Breast epithelium (tissue), 4 donors: ENCODE data around the gene PCDHGA7. TPM values are rescaled to one million over a fixed set of nuclear protein-coding genes. Genes with fewer than 3 reads are reported as not detected.
"Not testable (repeated sequence)": the region's sequence is repeated elsewhere in the genome, so short reads cannot be mapped to it uniquely, and the experiment has no call there.

Experiments
- DNase-seq, 2 donors: peaks; one replicate each; pipeline ENCODE4 v3.0.0-alpha.2; 2019; ENCODE audit warnings: low spot score in 2 of 2
- H3K27ac ChIP-seq, 2 donors: fragments of 200-600 bp; sonication (generic) in 1 of 2; one replicate each; pipeline ENCODE4 v1.5.1; 2016 to 2019; ENCODE audit warnings: mild to moderate bottlenecking in 1 of 2
- H3K27me3 ChIP-seq, 2 donors: fragments of 200-600 bp; sonication (generic) in 1 of 2; one replicate each; pipeline versions ENCODE4 v1.5.1 to v1.6.0; 2017 to 2019; ENCODE audit warnings: control low read depth in 1 of 2, mild to moderate bottlenecking in 1 of 2
- H3K36me3 ChIP-seq: fragments of 200-600 bp; one replicate; pipeline ENCODE4 v1.5.1; 2019
- H3K4me1 ChIP-seq, 2 donors: fragments of 200-600 bp; sonication (generic); one replicate each; pipeline ENCODE4 v1.5.1; 2016 to 2019; ENCODE audit warnings: control low read depth in 1 of 2
- H3K4me3 ChIP-seq, 3 donors: fragments of 200-600 bp; sonication (generic); 1 replicate in 2 of 3; 2 replicates in 1 of 3; pipeline ENCODE4 v1.5.1; 2016 to 2019; ENCODE audit warnings: mild to moderate bottlenecking in 3 of 3, moderate library complexity in 2 of 3
- H3K9me3 ChIP-seq, 2 donors: fragments of 200-600 bp; sonication (generic) in 1 of 2; one replicate each; pipeline ENCODE4 v1.5.1; 2016 to 2019; ENCODE audit warnings: control low read depth in 1 of 2
- POLR2A ChIP-seq: fragments of 450-650 bp; IDR thresholded peaks from one replicate; pipeline ENCODE4 v1.6.1; 2016; ENCODE audit warnings: antibody characterized with exemption, mild to moderate bottlenecking, moderate library complexity
- POLR2AphosphoS5 ChIP-seq, 3 donors: sonication (generic); formaldehyde crosslinking; IDR thresholded peaks; one replicate each; pipeline ENCODE4 v1.6.1; 2017; ENCODE audit warnings: antibody characterized with exemption in 3 of 3
- intact Hi-C: fragments of 100-400 bp; cut with DNase I; formaldehyde crosslinking; loops from one replicate; pipeline ENCODE4 v1.15.1; 2023; ENCODE audit warnings: low total_unique reads
- total RNA-seq, 3 donors: library from RNA; depleted of rRNA; stranded (reverse); fragments of >200 nt; gene quantifications; one replicate each; pipeline ENCODE4 v1.1.0, GENCODE V29; 2016
- TF ChIP-seq, protein P1 (sequence below), 3 donors: fragments of 450-650 bp; IDR thresholded peaks; one replicate each; pipeline ENCODE4 v1.5.1; 2016 to 2017; ENCODE audit warnings: antibody characterized with exemption in 3 of 3, mild to moderate bottlenecking in 3 of 3, moderate library complexity in 3 of 3

PCDHGA7 gene
- total RNA-seq, 3 donors from 2014 or later = 3.7 to 10.8 (median 10.0) TPM

DNA sequence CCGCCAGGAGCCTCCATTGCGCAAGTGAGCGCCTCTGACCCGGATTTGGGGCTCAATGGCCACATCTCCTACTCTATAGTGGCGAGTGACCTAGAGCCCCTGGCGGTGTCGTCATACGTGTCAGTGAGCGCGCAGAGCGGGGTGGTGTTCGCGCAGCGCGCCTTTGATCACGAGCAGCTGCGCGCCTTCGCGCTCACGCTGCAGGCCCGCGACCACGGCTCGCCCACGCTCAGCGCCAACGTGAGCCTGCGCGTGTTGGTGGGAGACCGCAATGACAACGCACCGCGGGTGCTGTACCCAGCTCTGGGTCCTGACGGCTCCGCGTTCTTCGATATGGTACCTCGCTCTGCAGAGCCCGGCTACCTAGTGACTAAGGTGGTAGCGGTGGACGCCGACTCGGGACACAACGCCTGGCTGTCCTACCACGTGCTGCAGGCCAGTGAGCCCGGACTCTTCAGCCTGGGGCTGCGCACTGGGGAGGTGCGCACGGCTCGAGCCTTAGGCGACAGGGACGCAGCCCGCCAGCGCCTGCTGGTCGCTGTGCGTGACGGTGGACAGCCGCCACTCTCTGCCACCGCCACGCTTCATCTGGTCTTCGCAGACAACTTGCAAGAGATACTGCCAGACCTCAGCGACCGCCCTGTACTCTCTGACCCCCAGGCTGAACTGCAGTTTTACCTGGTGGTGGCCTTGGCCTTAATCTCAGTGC, 27.2 kb downstream of the PCDHGA7 start:
- Histone ChIP-seq H3K4me3 (peak overlapping the region in 1 of 3 donors; percentile 3), H3K27ac (no peak overlapping the region), H3K27me3 (no peaks in the 10 kb centered on the region), H3K36me3 (no peaks in the 10 kb centered on the region), H3K9me3 (peaks cover 79 to 100% of the 10 kb centered on the region in 2 donors), H3K4me1 (no peaks in the 10 kb centered on the region)
- intact Hi-C loops = loop anchor here (1.0 kb wide), 1 partner anchor 9 kb away; no protein-coding TSS in a partner anchor
- DNase-seq = no peak
- TF ChIP-seq POLR2AphosphoS5 (IDR thresholded peaks at IDR 0.05) = no peak
- no peak for TF ChIP-seq POLR2A
- TF ChIP-seq, protein P1, sequence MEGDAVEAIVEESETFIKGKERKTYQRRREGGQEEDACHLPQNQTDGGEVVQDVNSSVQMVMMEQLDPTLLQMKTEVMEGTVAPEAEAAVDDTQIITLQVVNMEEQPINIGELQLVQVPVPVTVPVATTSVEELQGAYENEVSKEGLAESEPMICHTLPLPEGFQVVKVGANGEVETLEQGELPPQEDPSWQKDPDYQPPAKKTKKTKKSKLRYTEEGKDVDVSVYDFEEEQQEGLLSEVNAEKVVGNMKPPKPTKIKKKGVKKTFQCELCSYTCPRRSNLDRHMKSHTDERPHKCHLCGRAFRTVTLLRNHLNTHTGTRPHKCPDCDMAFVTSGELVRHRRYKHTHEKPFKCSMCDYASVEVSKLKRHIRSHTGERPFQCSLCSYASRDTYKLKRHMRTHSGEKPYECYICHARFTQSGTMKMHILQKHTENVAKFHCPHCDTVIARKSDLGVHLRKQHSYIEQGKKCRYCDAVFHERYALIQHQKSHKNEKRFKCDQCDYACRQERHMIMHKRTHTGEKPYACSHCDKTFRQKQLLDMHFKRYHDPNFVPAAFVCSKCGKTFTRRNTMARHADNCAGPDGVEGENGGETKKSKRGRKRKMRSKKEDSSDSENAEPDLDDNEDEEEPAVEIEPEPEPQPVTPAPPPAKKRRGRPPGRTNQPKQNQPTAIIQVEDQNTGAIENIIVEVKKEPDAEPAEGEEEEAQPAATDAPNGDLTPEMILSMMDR (IDR thresholded peaks at IDR 0.05) = no peak

DNA sequence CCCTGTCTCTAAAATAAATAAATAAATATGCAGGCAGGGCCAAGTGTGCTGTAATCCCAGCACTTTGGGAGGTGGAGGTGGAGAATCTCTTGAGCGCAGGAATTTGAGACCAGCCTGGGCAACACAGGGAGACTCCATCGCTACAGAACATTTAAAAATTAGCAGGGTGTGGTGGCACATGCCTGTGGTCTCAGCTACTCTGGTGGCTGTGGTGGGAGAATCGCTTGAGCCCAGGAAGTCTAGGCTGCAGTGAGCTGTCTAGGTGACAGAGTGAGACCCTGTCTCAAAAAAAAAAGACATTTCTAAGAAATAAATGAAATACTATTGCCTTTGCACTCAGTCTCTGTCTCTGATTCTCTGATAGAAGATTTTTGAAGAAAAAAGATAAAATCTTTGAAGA, 29.0 kb downstream of the PCDHGA7 start:
- Histone ChIP-seq H3K27ac (no peak overlapping the region), H3K27me3 (no peaks in the 10 kb centered on the region), H3K36me3 (no peaks in the 10 kb centered on the region), H3K4me3 (peak overlapping the region in 1 of 3 donors; percentile 18), H3K4me1 (no peaks in the 10 kb centered on the region), H3K9me3 (peaks cover 72 to 99% of the 10 kb centered on the region in 2 donors)
- intact Hi-C loops = no loop called here
- no peak for TF ChIP-seq POLR2AphosphoS5 (IDR thresholded peaks at IDR 0.05)
- TF ChIP-seq, protein P1 (IDR thresholded peaks at IDR 0.05) = no peak
- TF ChIP-seq POLR2A = no peak
- DNase-seq = no peak

DNA sequence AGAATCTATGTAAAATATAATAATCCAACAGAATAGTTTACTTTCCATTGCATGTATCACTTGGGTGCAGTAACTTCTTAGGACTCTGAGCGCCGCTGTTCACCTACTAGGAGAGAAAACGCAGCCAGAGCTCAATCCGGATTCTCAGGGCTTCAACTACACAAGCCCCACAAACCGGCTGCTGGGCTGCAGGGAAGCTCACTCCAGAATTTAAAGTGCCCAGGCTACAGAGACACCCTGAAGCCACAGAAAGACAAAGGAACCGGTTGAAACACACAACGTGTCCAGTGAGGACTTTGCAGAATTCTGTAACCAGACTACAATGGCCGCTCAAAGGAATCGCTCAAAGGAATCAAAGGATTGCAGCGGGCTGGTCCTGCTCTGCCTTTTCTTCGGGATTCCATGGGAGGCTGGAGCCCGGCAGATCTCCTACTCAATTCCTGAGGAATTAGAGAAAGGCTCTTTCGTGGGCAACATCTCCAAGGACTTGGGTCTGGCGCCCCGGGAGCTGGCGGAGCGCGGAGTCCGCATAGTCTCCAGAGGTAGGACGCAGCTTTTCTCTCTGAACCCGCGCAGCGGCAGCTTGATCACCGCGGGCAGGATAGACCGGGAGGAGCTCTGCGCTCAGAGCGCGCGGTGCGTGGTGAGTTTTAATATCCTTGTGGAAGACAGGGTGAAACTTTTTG, 30.5 kb downstream of the PCDHGA7 start, which contains the start of gene PCDHGA10:
PCDHGA10 (plus strand) TSS at position 134 of the 686 bp plus-strand sequence; CDS start at position 323, 189 bp downstream.
- peak within 1 kb of the TSS; percentile 29 to 59 (median 30) for H3K4me3 ChIP-seq
- intact Hi-C loops = no loop called here
- H3K27ac ChIP-seq = no peak within 1 kb of the TSS
- TF ChIP-seq, protein P1 (IDR thresholded peaks at IDR 0.05) = peak in 1 of 3 donors; percentile 19
- TF ChIP-seq POLR2A = no peak
- DNase-seq = no peak
- no peaks in the 10 kb centered on the region for H3K27me3 ChIP-seq
- H3K36me3 ChIP-seq = no peaks in the 10 kb centered on the region
- H3K9me3 ChIP-seq = peaks cover 73 to 99% of the 10 kb centered on the region in 2 donors
- no peaks in the 10 kb centered on the region for H3K4me1 ChIP-seq

DNA sequence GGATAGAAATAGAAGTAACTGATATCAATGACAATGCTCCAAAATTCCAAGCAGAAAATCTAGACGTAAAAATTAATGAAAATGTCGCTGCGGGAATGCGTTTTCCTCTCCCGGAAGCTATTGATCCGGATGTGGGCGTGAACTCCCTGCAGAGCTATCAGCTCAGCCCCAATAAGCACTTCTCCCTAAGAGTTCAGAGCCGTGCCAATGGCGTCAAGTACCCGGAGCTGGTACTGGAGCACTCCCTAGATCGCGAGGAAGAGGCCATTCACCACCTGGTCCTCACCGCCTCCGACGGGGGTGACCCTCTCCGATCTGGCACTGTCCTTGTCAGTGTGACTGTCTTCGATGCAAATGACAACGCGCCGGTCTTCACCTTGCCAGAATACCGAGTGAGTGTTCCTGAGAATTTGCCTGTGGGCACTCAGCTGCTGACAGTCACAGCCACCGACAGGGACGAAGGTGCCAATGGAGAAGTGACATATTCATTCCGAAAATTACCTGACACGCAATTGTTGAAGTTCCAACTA, 31.1 kb downstream of the PCDHGA7 start:
- H3K36me3 ChIP-seq = no peaks in the 10 kb centered on the region
- intact Hi-C loops = no loop called here
- TF ChIP-seq, protein P1 (IDR thresholded peaks at IDR 0.05) = no peak
- TF ChIP-seq POLR2AphosphoS5 (IDR thresholded peaks at IDR 0.05) = no peak
- no peak for TF ChIP-seq POLR2A
- H3K9me3 ChIP-seq = peaks cover 73 to 99% of the 10 kb centered on the region in 2 donors
- no peak overlapping the region for H3K27ac ChIP-seq
- DNase-seq = no peak
- no peaks in the 10 kb centered on the region for H3K4me1 ChIP-seq
- peak overlapping the region; percentile 29 to 59 (median 30) for H3K4me3 ChIP-seq
- no peaks in the 10 kb centered on the region for H3K27me3 ChIP-seq

DNA sequence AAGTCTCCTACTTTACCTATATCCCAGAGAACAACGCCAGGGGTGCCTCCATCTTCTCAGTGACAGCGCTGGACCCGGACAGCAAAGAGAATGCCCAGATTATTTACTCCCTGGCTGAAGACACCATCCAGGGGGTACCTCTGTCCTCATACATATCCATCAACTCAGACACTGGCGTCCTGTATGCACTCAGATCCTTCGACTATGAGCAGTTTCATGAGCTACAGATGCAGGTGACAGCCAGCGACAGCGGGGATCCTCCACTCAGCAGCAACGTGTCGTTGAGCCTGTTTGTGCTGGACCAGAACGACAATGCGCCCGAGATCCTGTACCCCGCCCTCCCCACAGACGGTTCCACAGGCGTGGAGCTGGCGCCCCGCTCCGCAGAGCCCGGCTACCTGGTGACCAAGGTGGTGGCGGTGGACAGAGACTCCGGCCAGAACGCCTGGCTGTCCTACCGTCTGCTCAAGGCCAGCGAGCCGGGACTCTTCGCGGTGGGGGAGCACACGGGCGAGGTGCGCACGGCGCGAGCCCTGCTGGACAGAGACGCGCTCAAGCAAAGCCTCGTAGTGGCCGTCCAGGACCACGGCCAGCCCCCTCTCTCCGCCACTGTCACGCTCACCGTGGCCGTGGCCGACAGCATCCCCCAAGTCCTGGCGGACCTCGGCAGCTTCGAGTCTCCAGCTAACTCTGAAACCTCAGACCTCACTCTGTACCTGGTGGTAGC, 32.2 kb downstream of the PCDHGA7 start:
- H3K4me1 ChIP-seq, H3K36me3 ChIP-seq, H3K27me3 ChIP-seq, intact Hi-C loops, H3K27ac ChIP-seq, DNase-seq: not testable (repeated sequence)
- H3K4me3 ChIP-seq = peak overlapping the region in 1 of 3 donors; percentile 31
- H3K9me3 ChIP-seq = peaks cover 73 to 99% of the 10 kb centered on the region in 2 donors

DNA sequence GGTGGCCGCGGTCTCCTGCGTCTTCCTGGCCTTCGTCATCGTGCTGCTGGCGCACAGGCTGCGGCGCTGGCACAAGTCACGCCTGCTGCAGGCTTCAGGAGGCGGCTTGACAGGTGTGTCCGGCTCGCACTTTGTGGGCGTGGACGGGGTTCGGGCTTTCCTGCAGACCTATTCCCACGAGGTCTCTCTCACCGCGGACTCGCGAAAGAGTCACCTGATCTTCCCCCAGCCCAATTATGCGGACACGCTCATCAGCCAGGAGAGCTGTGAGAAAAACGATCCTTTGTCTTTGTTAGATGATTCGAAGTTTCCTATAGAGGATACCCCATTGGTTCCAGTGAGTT, 32.7 kb downstream of the PCDHGA7 start:
- DNase-seq, H3K4me1 ChIP-seq, H3K36me3 ChIP-seq, intact Hi-C loops, H3K27me3 ChIP-seq, H3K27ac ChIP-seq: not testable (repeated sequence)
- Histone ChIP-seq H3K9me3 (peaks cover 72 to 99% of the 10 kb centered on the region in 2 donors), H3K4me3 (peak overlapping the region in 1 of 3 donors; percentile 12)
